Measurements from ENCODE around the gene RBMY1F.
"Not testable (repeated sequence)": the region's sequence is repeated elsewhere in the genome, so short reads cannot be mapped to it uniquely, and the experiment has no call there.

The RBMY1F gene

GRCh38 chrY:22182823-22183222, at the start of gene RBMY1F:
RBMY1F (minus strand) TSS chrY:22182923; CDS start chrY:22180969, 1,954 bp downstream.
- CTCF ChIA-PET; H3K4me3 ChIP-seq (ENCODE audit: low read depth, low read length); DNase-seq (ENCODE audit: low read depth, low spot score); POLR2A ChIA-PET: not testable (repeated sequence)

DNA sequence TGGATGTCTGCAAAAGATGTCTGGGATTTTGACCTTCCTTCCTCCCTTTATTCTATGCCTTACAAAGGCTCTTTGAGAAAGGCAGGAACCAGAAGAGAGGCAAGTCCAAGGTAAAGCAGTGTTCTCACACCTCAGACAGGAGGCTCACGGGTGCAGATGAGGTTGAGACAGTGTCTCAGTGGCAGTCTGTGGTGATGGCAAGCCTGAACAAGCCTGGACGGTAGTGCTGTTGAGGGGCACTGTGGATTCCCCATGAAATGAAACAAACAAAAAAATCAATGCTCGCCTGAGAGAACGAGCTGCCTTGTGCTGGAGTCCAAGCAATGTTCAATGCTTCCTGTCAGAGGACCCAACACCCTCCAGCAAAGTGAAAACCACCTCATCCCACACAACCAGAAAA, 31.6 kb downstream of the RBMY1F start:
- DNase-seq (ENCODE audit: low read depth, low spot score); CTCF ChIA-PET; POLR2A ChIA-PET; H3K4me3 ChIP-seq (ENCODE audit: low read depth, low read length): not testable (repeated sequence)

DNA sequence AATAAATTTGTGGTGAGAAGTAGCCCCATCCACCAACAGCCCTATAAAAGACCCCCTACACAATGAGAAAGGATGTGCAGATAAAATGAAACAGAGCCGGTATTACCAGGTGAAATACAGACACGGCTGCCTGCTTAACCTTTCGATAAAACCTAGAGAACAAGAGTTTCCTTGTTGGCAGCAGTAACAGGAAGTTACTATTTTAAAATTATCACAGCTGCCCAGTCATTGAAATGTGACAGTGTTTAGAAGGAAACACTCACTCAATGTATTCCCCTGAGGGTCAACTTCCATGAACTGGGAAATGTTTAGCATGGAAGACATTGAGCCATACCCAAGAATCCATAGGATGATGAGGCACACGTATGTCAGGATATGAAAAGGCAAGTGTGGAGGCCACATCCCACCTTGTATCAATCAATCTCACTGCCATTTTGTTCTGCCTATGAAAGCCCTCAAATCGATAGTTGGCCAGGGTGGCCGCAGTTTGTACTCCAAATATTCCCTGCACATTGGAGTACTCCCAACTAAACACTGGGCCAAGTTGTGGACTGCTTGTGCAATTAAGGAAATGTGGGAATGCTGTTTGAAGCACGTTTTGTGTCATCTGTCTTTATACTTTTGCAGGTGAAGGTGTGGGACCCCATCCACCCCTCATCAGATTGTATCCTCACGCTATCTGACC, 41.6 kb downstream of the RBMY1F start:
- CTCF ChIA-PET; POLR2A ChIA-PET; DNase-seq (ENCODE audit: low read depth, low spot score); H3K4me3 ChIP-seq (ENCODE audit: low read depth, low read length): not testable (repeated sequence)

DNA sequence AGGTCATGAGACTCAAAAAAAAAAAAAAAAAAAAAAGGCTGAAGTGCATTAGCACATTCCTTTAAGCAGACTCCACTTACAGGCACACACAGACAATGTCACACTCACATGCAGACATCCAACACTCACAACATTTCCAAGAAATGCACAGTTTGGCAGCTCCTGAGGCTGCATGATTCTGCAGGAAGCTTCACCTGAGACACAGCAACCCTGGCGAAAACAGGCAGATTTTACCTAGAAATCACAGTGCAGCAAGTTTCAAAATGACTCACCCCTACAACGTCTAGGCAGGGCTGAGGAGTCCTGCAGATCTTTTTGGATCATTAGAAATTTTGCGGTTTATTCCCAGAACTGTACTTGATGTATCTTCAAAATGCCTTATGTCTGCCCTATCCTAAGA, 48.0 kb downstream of the RBMY1F start:
- H3K4me3 ChIP-seq (ENCODE audit: low read depth, low read length); POLR2A ChIA-PET; CTCF ChIA-PET; DNase-seq (ENCODE audit: low read depth, low spot score): not testable (repeated sequence)

GRCh38 chrY:22130494-22130893, 52.2 kb downstream of the RBMY1F start:
- H3K4me3 ChIP-seq (ENCODE audit: low read depth, low read length); CTCF ChIA-PET; DNase-seq (ENCODE audit: low read depth, low spot score); POLR2A ChIA-PET: not testable (repeated sequence)
